IPS DF 6.9 (cell line): ENCODE measurements around the gene TMEM25.

ENCODE experiments used
- DNase-seq: peaks from one replicate; pipeline ENCODE4 v3.0.0-alpha.2; 2013; ENCODE audit warnings: low read depth, low spot score
- H3K27ac ChIP-seq: one replicate; pipeline ENCODE4 v1.5.1; 2013; ENCODE audit warnings: low read length, control low read depth
- H3K27me3 ChIP-seq: 2 replicates; pipeline ENCODE4 v1.6.1; 2013; ENCODE audit warnings: mild to moderate bottlenecking, low read length; ENCODE audit not compliant: control insufficient read depth, insufficient read depth
- H3K36me3 ChIP-seq: 2 replicates; pipeline ENCODE4 v1.6.1; 2013; ENCODE audit warnings: low read length; ENCODE audit not compliant: control insufficient read depth, insufficient read depth
- H3K4me1 ChIP-seq: 2 replicates; pipeline ENCODE4 v1.6.1; 2013; ENCODE audit warnings: low read length; ENCODE audit not compliant: control insufficient read depth, insufficient read depth
- H3K4me3 ChIP-seq: 2 replicates; pipeline ENCODE4 v1.5.1; 2013; ENCODE audit warnings: mild to moderate bottlenecking, low read length
- H3K9me3 ChIP-seq: 2 replicates; pipeline ENCODE4 v1.6.1; 2013; ENCODE audit warnings: low read length, inconsistent platforms; ENCODE audit not compliant: control insufficient read depth, insufficient read depth
- WGBS: extraction: QIAGEN DNeasy Blood & Tissue Kit; methylation state at CpG from one replicate; pipeline ENCODE4 v1.1.7; 2013; ENCODE audit warnings: mixed read lengths, missing lambda C conversion rate; ENCODE audit not compliant: insufficient read length, insufficient coverage; 5-methylcytosine and 5-hydroxymethylcytosine counted together

TMEM25 gene

DNA sequence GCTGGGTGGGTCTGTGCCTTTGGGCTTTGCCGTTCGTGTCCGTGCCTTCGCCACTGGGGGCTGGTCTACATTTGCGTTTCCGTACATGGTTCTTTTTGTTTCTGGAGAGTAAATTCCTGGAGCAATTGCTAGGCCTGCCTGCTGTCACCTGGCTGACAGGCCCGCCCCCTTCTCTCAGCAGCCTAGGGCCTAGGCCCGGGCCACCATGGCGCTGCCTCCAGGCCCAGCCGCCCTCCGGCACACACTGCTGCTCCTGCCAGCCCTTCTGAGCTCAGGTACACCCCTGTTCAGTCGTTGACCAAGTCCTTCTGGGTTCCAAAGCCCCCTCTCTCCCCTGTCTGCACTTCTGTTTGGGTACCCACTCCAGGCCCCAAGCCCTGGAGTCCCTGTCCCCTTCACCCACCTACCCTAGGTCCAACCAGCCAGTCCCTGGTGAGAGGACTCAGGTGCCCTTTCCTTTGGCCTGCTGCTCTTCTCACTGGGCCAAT lies 649 bp downstream of the TMEM25 start:
- no peaks in the 10 kb centered on the region for H3K27me3 ChIP-seq
- H3K36me3 ChIP-seq = no peaks in the 10 kb centered on the region; the same call in 1 of the 2 replicates
- H3K9me3 ChIP-seq = no peaks in the 10 kb centered on the region
- WGBS = no CpG with 5 or more reads among the region's 12 CpGs
- peaks cover 3% of the 10 kb centered on the region for H3K4me1 ChIP-seq
- no peak overlapping the region for H3K27ac ChIP-seq
- DNase-seq = no peak
- peak overlapping the region; percentile 63; the same call in 1 of the 2 replicates for H3K4me3 ChIP-seq

GRCh38 chr11:118532091-118532490 lies 1.1 kb downstream of the TMEM25 start:
- no peaks in the 10 kb centered on the region; the same call in 1 of the 2 replicates for H3K36me3 ChIP-seq
- no peak overlapping the region for H3K4me3 ChIP-seq
- no peaks in the 10 kb centered on the region for H3K9me3 ChIP-seq
- H3K4me1 ChIP-seq = peaks cover 3% of the 10 kb centered on the region
- H3K27ac ChIP-seq = no peak overlapping the region
- WGBS = no CpG with 5 or more reads among the region's 10 CpGs
- no peak for DNase-seq
- no peaks in the 10 kb centered on the region for H3K27me3 ChIP-seq

DNA sequence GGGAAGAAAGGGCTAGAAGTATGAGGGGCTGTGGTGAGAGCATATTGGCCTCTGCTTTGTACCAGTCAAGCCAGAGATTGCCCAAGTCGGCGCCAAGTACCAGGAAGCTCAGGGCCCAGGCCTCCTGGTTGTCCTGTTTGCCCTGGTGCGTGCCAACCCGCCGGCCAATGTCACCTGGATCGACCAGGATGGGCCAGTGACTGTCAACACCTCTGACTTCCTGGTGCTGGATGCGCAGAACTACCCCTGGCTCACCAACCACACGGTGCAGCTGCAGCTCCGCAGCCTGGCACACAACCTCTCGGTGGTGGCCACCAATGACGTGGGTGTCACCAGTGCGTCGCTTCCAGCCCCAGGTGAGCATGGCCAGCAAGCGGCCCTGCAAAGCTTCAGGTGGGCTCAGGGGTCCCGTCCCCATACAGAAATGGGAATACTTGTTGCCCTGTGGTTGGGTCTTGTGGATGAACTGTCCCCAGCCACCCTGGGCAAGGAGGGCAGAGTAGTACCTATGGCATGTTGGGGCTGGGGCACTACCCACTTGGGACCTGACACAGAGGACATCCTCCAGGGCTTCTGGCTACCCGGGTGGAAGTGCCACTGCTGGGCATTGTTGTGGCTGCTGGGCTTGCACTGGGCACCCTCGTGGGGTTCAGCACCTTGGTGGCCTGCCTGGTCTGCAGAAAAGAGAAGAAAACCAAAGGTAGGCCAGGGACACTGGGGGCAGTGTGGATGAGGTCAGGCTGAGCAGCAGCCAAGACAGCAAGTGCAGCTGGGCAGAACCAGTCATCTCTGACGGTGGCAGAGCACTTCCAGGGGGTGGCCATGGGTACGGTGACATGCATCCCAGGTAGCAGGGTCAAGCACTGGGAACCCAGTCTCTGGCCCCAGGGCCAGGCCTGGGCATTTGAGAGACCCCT lies 2.1 kb downstream of the TMEM25 start:
- no peaks in the 10 kb centered on the region for H3K27me3 ChIP-seq
- no peaks in the 10 kb centered on the region for H3K9me3 ChIP-seq
- no peak for DNase-seq
- peaks cover 3% of the 10 kb centered on the region for H3K4me1 ChIP-seq
- H3K36me3 ChIP-seq = no peaks in the 10 kb centered on the region; the same call in 1 of the 2 replicates
- H3K27ac ChIP-seq = no peak overlapping the region
- H3K4me3 ChIP-seq = no peak overlapping the region
- WGBS = no CpG with 5 or more reads among the region's 19 CpGs

GRCh38 chr11:118533769-118534729 lies 3.1 kb downstream of the TMEM25 start:
- Histone ChIP-seq H3K27ac (no peak overlapping the region), H3K4me3 (no peak overlapping the region), H3K4me1 (peaks cover 2% of the 10 kb centered on the region; the same call in 1 of the 2 replicates), H3K27me3 (no peaks in the 10 kb centered on the region), H3K36me3 (no peaks in the 10 kb centered on the region; the same call in 1 of the 2 replicates), H3K9me3 (no peaks in the 10 kb centered on the region)
- WGBS = no CpG with 5 or more reads among the region's 27 CpGs
- no peak for DNase-seq

GRCh38 chr11:118535261-118535660 lies 4.3 kb downstream of the TMEM25 start:
- Histone ChIP-seq H3K4me1 (peaks cover 2% of the 10 kb centered on the region; the same call in 1 of the 2 replicates), H3K27me3 (no peaks in the 10 kb centered on the region), H3K9me3 (no peaks in the 10 kb centered on the region), H3K27ac (no peak overlapping the region), H3K4me3 (no peak overlapping the region), H3K36me3 (no peaks in the 10 kb centered on the region; the same call in 1 of the 2 replicates)
- no CpG with 5 or more reads among the region's 9 CpGs for WGBS
- DNase-seq = no peak

GRCh38 chr11:118536726-118537125 lies 5.7 kb downstream of the TMEM25 start:
- Histone ChIP-seq H3K36me3 (no peaks in the 10 kb centered on the region; the same call in 1 of the 2 replicates), H3K4me3 (no peak overlapping the region), H3K27me3 (no peaks in the 10 kb centered on the region), H3K9me3 (no peaks in the 10 kb centered on the region), H3K4me1 (peaks cover 2% of the 10 kb centered on the region; the same call in 1 of the 2 replicates), H3K27ac (no peak overlapping the region)
- no CpG with 5 or more reads among the region's 5 CpGs for WGBS
- DNase-seq = no peak

GRCh38 chr11:118537409-118537980 lies 6.5 kb downstream of the TMEM25 start:
- Histone ChIP-seq H3K36me3 (no peaks in the 10 kb centered on the region; the same call in 1 of the 2 replicates), H3K27ac (no peak overlapping the region), H3K4me1 (no peaks in the 10 kb centered on the region), H3K9me3 (no peaks in the 10 kb centered on the region), H3K27me3 (no peaks in the 10 kb centered on the region), H3K4me3 (no peak overlapping the region)
- no CpG with 5 or more reads among the region's 6 CpGs for WGBS
- no peak for DNase-seq

DNA sequence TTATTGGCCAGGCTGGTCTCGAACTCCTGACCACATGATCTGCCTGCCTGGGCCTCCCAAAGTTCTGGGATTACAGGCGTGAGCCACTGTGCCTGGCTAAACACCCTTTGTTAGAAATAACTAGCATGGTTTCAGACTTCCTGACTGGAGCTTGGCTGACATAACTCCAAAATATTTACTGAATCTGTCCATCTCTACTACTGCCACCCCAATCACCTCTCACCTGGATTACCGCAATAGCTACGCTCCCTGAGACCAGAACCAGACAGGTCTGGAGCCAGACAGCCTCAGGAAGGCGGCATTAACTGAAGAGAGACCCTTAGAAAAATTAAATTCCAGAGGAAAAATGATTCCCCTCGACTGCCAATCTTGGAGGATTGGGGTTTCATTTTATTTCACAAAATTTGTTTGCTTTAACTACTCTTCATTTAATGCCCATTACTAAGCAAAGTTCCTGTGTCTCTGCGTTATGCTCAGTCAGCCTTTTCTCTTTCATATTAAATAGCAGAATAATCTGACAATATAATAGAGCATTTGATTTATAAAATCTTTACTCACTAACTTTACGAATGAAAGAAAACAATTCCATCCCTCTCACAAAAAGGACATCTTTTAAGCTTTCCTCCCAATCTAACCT lies 13.1 kb downstream of the TMEM25 start:
- Histone ChIP-seq H3K9me3 (no peaks in the 10 kb centered on the region), H3K27ac (no peak overlapping the region), H3K27me3 (no peaks in the 10 kb centered on the region), H3K36me3 (no peaks in the 10 kb centered on the region; the same call in 1 of the 2 replicates), H3K4me1 (no peaks in the 10 kb centered on the region), H3K4me3 (no peak overlapping the region)
- no CpG with 5 or more reads among the region's 8 CpGs for WGBS
- no peak for DNase-seq

DNA sequence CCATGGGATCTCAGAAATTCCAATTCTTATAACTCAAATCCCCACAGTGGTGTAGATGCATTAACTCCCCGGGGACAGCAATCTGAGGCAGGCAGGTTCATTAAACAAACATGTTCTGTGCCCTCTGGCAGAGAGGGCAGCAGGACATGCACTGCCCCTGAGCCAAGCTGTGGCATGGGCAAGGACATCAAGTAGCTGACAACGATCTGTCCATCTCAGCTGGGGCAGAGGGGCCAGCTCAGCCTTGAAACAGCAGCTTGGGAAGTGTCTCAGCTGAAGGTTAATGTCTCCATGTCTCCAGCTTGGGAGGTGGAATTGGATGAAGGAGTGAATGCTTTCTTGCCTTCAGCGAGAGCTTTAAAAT lies 13.6 kb downstream of the TMEM25 start:
- no peaks in the 10 kb centered on the region; the same call in 1 of the 2 replicates for H3K36me3 ChIP-seq
- no CpG with 5 or more reads among the region's 3 CpGs for WGBS
- no peaks in the 10 kb centered on the region for H3K4me1 ChIP-seq
- DNase-seq = no peak
- H3K27me3 ChIP-seq = no peaks in the 10 kb centered on the region
- H3K27ac ChIP-seq = no peak overlapping the region
- no peaks in the 10 kb centered on the region for H3K9me3 ChIP-seq
- H3K4me3 ChIP-seq = no peak overlapping the region
